ENCODE results near the gene FBXO33.

DNA sequence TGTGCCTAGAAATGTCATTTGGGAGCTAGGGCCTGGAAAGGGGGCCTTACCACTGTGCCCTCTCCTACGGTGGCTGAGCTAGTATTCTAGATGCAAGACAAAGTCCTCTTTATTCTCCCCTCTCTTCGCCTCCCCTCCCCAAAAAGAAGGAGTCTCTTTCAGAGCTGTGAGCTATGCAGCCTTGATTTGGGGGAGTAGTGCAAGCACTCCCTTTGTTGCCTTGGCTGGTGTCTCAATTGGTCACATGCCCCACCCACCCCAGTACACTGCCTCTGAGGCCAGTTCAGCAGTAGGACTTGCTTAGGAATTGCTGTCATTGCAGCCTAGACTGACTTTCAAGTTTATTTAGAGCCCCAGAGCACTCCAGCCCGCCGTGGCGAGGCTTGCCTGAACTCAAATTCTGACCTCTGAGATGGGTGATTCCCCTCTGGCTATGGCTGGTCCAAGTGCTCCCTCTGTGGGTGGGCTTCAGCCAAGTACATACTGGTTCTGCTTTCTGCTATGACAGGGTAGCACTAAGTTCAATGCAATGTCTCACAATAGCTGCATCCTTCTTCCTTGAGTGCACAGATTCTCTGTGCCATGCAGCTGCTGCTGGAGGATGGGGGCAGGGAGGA, 37.0 kb upstream of the FBXO33 start:
- TF ChIP-seq GATA2 (IDR thresholded peaks at IDR 0.05; ENCODE audit: low read depth, low read length) (no peak), GATA3 (IDR thresholded peaks at IDR 0.05; ENCODE audit: low read depth, low read length) (no peak)

Data from SH-SY5Y (cell line).